ENCODE data around the gene DGCR8. TPM values are rescaled to one million over a fixed set of nuclear protein-coding genes. Genes with fewer than 3 reads are reported as not detected.

The DGCR8 gene
- total RNA-seq, 1 donor from 2014 or later = 29.1 TPM

DNA sequence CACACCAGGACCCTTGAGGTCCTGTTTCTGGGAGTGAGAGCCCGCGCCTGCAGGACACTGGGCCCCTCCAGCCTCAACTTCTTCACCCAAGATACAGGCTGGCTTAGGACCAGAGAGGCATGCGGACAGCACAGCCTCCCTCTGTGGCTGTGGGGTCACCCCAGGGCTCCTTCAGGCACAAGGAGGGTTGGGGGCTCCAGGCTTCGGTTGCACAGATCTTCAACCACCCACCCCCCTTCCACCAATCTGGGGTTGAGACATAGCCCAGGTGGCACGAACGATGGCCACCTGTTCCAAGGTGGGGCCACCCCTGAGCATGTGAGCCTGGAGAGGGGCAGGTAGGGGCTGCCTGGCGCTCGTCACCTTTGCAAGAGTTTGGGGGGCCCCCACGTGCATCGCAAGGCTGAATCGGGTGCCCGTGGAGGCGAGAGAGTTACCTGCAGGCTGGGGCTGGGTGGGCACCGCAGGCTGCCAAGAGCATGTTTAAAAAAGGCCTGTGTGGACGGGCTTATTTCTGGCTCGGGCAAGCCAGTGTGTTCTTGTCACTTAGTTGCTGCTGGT, 52.7 kb downstream of the DGCR8 start:
- no peak overlapping the region for H2AFZ ChIP-seq (replicated peaks)
- Mint-ChIP-seq H3K9me3 (no peaks in the 10 kb centered on the region), H3K27me3 (ENCODE audit: insufficient read depth, low read depth) (peaks cover 5% of the 10 kb centered on the region), H3K4me1 (peaks cover 16% of the 10 kb centered on the region), H3K36me3 (peaks cover 2% of the 10 kb centered on the region), H3K27ac (no peak overlapping the region), H3K4me3 (peak overlapping the region; percentile 83)
- H3K27me3 ChIP-seq = no peaks in the 10 kb centered on the region
- peaks cover 36% of the 10 kb centered on the region for H3F3A ChIP-seq (ENCODE audit: low read depth)
- peak overlapping the region; percentile 95 for H3K4me3 ChIP-seq
- H3K9me3 ChIP-seq (ENCODE audit: low read depth) = no peaks in the 10 kb centered on the region
- DNase-seq (ENCODE audit: low spot score) = no peak
- no peak overlapping the region for H3K27ac ChIP-seq
- TF ChIP-seq CTCF (IDR thresholded peaks at IDR 0.05) (no peak), EZH2phosphoT487 (IDR thresholded peaks at IDR 0.05) (no peak), EZH2 (IDR thresholded peaks at IDR 0.05) (no peak)
- H3K9ac ChIP-seq = no peak overlapping the region
- peaks cover 65% of the 10 kb centered on the region for H4K20me1 ChIP-seq (ENCODE audit: low read depth)
- peaks cover 8% of the 10 kb centered on the region for H3K4me1 ChIP-seq
- H3K79me2 ChIP-seq (ENCODE audit: low read depth) = peaks cover 14% of the 10 kb centered on the region
- H3K4me2 ChIP-seq = peak overlapping the region; percentile 96
- H3K36me3 ChIP-seq = no peaks in the 10 kb centered on the region

GRCh38 chr22:20133930-20134549, 54.0 kb downstream of the DGCR8 start:
- no peak overlapping the region for H2AFZ ChIP-seq (replicated peaks)
- no peak overlapping the region for H3K4me3 ChIP-seq
- no peaks in the 10 kb centered on the region for H3K9me3 Mint-ChIP-seq
- H4K20me1 ChIP-seq (ENCODE audit: low read depth) = peaks cover 65% of the 10 kb centered on the region
- H3K36me3 ChIP-seq = no peaks in the 10 kb centered on the region
- H3K79me2 ChIP-seq (ENCODE audit: low read depth) = peaks cover 14% of the 10 kb centered on the region
- TF ChIP-seq EZH2phosphoT487 (IDR thresholded peaks at IDR 0.05) = no peak
- TF ChIP-seq CTCF (IDR thresholded peaks at IDR 0.05) = no peak
- TF ChIP-seq EZH2 (IDR thresholded peaks at IDR 0.05) = no peak
- peaks cover 4% of the 10 kb centered on the region for H3K27me3 Mint-ChIP-seq (ENCODE audit: insufficient read depth, low read depth)
- H3K9me3 ChIP-seq (ENCODE audit: low read depth) = no peaks in the 10 kb centered on the region
- peaks cover 12% of the 10 kb centered on the region for H3K4me1 Mint-ChIP-seq
- H3K36me3 Mint-ChIP-seq = no peaks in the 10 kb centered on the region
- no peaks in the 10 kb centered on the region for H3K27me3 ChIP-seq
- peaks cover 8% of the 10 kb centered on the region for H3K4me1 ChIP-seq
- peaks cover 23% of the 10 kb centered on the region for H3F3A ChIP-seq (ENCODE audit: low read depth)
- no peak overlapping the region for H3K27ac Mint-ChIP-seq
- no peak overlapping the region for H3K4me2 ChIP-seq
- H3K4me3 Mint-ChIP-seq = peak overlapping the region; percentile 83
- H3K27ac ChIP-seq = no peak overlapping the region
- no peak overlapping the region for H3K9ac ChIP-seq
- DNase-seq (ENCODE audit: low spot score) = no peak

GRCh38 chr22:20135265-20135664, 55.2 kb downstream of the DGCR8 start:
- Histone ChIP-seq H3K9me3 (ENCODE audit: low read depth) (no peaks in the 10 kb centered on the region), H3K9ac (no peak overlapping the region), H3K4me1 (peaks cover 8% of the 10 kb centered on the region), H3K27me3 (no peaks in the 10 kb centered on the region), H3K36me3 (no peaks in the 10 kb centered on the region), H3K79me2 (ENCODE audit: low read depth) (peaks cover 14% of the 10 kb centered on the region), H3K4me2 (no peak overlapping the region), H3K4me3 (no peak overlapping the region), H3F3A (ENCODE audit: low read depth) (peaks cover 11% of the 10 kb centered on the region), H3K27ac (no peak overlapping the region), H2AFZ (replicated peaks) (no peak overlapping the region), H4K20me1 (ENCODE audit: low read depth) (peaks cover 70% of the 10 kb centered on the region)
- H3K9me3 Mint-ChIP-seq = no peaks in the 10 kb centered on the region
- DNase-seq (ENCODE audit: low spot score) = no peak
- TF ChIP-seq EZH2phosphoT487 (IDR thresholded peaks at IDR 0.05) (no peak), CTCF (IDR thresholded peaks at IDR 0.05) (no peak), EZH2 (IDR thresholded peaks at IDR 0.05) (no peak)
- H3K27ac Mint-ChIP-seq = no peak overlapping the region
- no peak overlapping the region for H3K4me3 Mint-ChIP-seq
- peaks cover 12% of the 10 kb centered on the region for H3K4me1 Mint-ChIP-seq
- H3K36me3 Mint-ChIP-seq = no peaks in the 10 kb centered on the region
- peaks cover 2% of the 10 kb centered on the region for H3K27me3 Mint-ChIP-seq (ENCODE audit: insufficient read depth, low read depth)

Data from neural progenitor cell (in vitro differentiated cells).